Tibial nerve (tissue), 4 donors: ENCODE data around the gene OR10C1. TPM values are rescaled to one million over a fixed set of nuclear protein-coding genes. Genes with fewer than 3 reads are reported as not detected.
"Not testable (repeated sequence)": the region's sequence is repeated elsewhere in the genome, so short reads cannot be mapped to it uniquely, and the experiment has no call there.

ENCODE experiments used
- DNase-seq, 2 donors: peaks; one replicate each; pipeline ENCODE4 v3.0.0-alpha.2; 2019; ENCODE audit warnings: low spot score in 2 of 2
- H3K27ac ChIP-seq, 4 donors: fragments of 200-600 bp; sonication (generic) in 3 of 4; one replicate each; pipeline ENCODE4 v1.5.1; 2017 to 2019; ENCODE audit warnings: mild to moderate bottlenecking in 1 of 4
- H3K27me3 ChIP-seq, 2 donors: fragments of 200-600 bp; sonication (generic) in 1 of 2; one replicate each; pipeline versions ENCODE4 v1.5.1 to v1.6.0; 2017 to 2019
- H3K36me3 ChIP-seq, 3 donors: fragments of 200-600 bp; sonication (generic); one replicate each; pipeline ENCODE4 v1.5.1; 2018 to 2019
- H3K4me1 ChIP-seq, 4 donors: fragments of 200-600 bp; sonication (generic) in 3 of 4; one replicate each; pipeline ENCODE4 v1.5.1; 2017 to 2019
- H3K4me3 ChIP-seq, 4 donors: fragments of 200-600 bp; sonication (generic) in 3 of 4; one replicate each; pipeline ENCODE4 v1.5.1; 2017 to 2019; ENCODE audit warnings: mild to moderate bottlenecking in 1 of 4, moderate library complexity in 1 of 4
- H3K9me3 ChIP-seq, 4 donors: fragments of 200-600 bp; sonication (generic) in 3 of 4; one replicate each; pipeline ENCODE4 v1.5.1; 2017 to 2019
- EP300 ChIP-seq, 2 donors: sonication (generic); formaldehyde crosslinking; IDR thresholded peaks; one replicate each; pipeline ENCODE4 v1.6.1; 2017; ENCODE audit warnings: antibody characterized with exemption in 2 of 2, mild to moderate bottlenecking in 1 of 2
- POLR2A ChIP-seq, 2 donors: fragments of 450-650 bp; IDR thresholded peaks; one replicate each; pipeline ENCODE4 v1.6.1; 2017; ENCODE audit warnings: antibody characterized with exemption in 2 of 2, mild to moderate bottlenecking in 2 of 2, moderate library complexity in 2 of 2
- WGBS, 2 donors: methylation state at CpG; one replicate each; pipeline ENCODE4 v1.1.5; 2018; 5-methylcytosine and 5-hydroxymethylcytosine counted together
- total RNA-seq, 4 donors: library from RNA; depleted of rRNA; stranded (reverse); fragments of >200 nt; gene quantifications; one replicate each; pipeline ENCODE4 v1.1.0, GENCODE V29; 2016
- TF ChIP-seq, protein P1 (sequence below), 5 experiments: fragments of 200-600 bp in 3 of 5; fragments of 450-650 bp in 2 of 5; sonication (generic) in 3 of 5; IDR thresholded peaks; one replicate each; pipeline ENCODE4 v1.5.1; 2016 to 2019; ENCODE audit warnings: antibody characterized with exemption in 5 of 5, mild to moderate bottlenecking in 3 of 5, moderate library complexity in 2 of 5

The OR10C1 gene
- total RNA-seq, 4 donors from 2014 or later = not detected

- no peak for TF ChIP-seq POLR2A (IDR thresholded peaks at IDR 0.05)
- no peak for TF ChIP-seq EP300 (IDR thresholded peaks at IDR 0.05)
- TF ChIP-seq, protein P1, sequence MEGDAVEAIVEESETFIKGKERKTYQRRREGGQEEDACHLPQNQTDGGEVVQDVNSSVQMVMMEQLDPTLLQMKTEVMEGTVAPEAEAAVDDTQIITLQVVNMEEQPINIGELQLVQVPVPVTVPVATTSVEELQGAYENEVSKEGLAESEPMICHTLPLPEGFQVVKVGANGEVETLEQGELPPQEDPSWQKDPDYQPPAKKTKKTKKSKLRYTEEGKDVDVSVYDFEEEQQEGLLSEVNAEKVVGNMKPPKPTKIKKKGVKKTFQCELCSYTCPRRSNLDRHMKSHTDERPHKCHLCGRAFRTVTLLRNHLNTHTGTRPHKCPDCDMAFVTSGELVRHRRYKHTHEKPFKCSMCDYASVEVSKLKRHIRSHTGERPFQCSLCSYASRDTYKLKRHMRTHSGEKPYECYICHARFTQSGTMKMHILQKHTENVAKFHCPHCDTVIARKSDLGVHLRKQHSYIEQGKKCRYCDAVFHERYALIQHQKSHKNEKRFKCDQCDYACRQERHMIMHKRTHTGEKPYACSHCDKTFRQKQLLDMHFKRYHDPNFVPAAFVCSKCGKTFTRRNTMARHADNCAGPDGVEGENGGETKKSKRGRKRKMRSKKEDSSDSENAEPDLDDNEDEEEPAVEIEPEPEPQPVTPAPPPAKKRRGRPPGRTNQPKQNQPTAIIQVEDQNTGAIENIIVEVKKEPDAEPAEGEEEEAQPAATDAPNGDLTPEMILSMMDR (IDR thresholded peaks at IDR 0.05) = no peak
- H3K27me3 ChIP-seq = no peaks in the 10 kb centered on the region
- no peak for DNase-seq
- no peak overlapping the region for H3K4me3 ChIP-seq
- H3K9me3 ChIP-seq = no peaks in the 10 kb centered on the region
- no peak overlapping the region for H3K27ac ChIP-seq
- no peaks in the 10 kb centered on the region for H3K36me3 ChIP-seq
- no peaks in the 10 kb centered on the region for H3K4me1 ChIP-seq
- WGBS, 2 donors = 46 to 50% methylated on average over 3 of the region's 3 CpGs
These were observed 19.6 kb upstream of the OR10C1 start for GRCh38 chr6:29419516-29419915.

DNA sequence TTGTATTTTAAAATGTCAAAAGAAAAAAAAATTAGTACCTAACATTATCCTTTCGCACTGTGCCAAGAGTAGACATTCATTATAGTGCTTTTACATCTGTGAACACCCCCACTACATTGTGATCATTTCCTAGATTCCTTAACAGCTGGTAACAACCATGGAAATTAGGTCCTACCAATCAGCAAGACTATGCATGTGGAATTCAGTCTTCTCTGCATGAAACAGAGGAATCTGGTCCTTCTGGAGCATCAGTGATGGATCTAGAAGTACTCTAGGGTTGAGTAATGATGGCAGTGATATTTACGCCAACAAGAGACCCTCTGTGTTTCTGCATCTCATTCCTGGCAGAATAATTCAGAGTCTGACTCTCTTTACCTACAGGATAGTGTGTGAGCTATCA is 14.9 kb upstream of the OR10C1 start:
- WGBS, 2 donors = 86 to 98% methylated on average over 2 of the region's 2 CpGs
- Histone ChIP-seq H3K4me3 (no peak overlapping the region), H3K27ac (no peak overlapping the region), H3K4me1 (no peaks in the 10 kb centered on the region), H3K9me3 (no peaks in the 10 kb centered on the region), H3K36me3 (no peaks in the 10 kb centered on the region), H3K27me3 (no peaks in the 10 kb centered on the region)
- DNase-seq = no peak
- TF ChIP-seq, protein P1 (IDR thresholded peaks at IDR 0.05) = no peak
- TF ChIP-seq EP300 (IDR thresholded peaks at IDR 0.05) = no peak
- TF ChIP-seq POLR2A (IDR thresholded peaks at IDR 0.05) = no peak

GRCh38 chr6:29424575-29424974 is 14.5 kb upstream of the OR10C1 start:
- TF ChIP-seq, protein P1 (IDR thresholded peaks at IDR 0.05) = no peak
- TF ChIP-seq POLR2A (IDR thresholded peaks at IDR 0.05) = no peak
- TF ChIP-seq EP300 (IDR thresholded peaks at IDR 0.05) = no peak
- no peak for DNase-seq
- Histone ChIP-seq H3K27me3 (no peaks in the 10 kb centered on the region), H3K4me3 (no peak overlapping the region), H3K9me3 (no peaks in the 10 kb centered on the region), H3K36me3 (no peaks in the 10 kb centered on the region), H3K4me1 (no peaks in the 10 kb centered on the region), H3K27ac (no peak overlapping the region)
- 31 to 49% methylated on average over 2 of the region's 2 CpGs for WGBS, 2 donors

DNA sequence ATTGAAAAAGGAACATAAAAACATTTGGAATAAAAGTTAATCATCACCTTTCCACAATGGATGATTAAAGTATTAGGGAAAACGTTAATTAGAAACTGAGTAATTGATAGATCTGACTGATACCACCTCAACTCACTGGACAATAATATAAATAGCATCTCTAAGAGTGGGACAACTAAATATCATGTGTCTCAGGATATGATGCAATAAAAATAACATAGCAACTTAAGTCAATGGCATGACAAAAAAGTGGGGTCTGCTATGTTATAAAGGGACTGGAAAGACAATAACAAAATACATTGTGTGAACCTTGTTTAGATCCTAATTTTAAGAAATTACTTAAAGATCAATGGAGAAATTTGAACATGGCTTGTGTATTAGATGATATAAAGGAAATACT is 14.0 kb upstream of the OR10C1 start:
- Histone ChIP-seq H3K4me1 (no peaks in the 10 kb centered on the region), H3K27ac (no peak overlapping the region), H3K4me3 (no peak overlapping the region), H3K9me3 (no peaks in the 10 kb centered on the region), H3K27me3 (no peaks in the 10 kb centered on the region), H3K36me3 (no peaks in the 10 kb centered on the region)
- 51 to 53% methylated on average over 1 of the region's 1 CpG for WGBS, 2 donors
- TF ChIP-seq POLR2A (IDR thresholded peaks at IDR 0.05) = no peak
- no peak for TF ChIP-seq EP300 (IDR thresholded peaks at IDR 0.05)
- TF ChIP-seq, protein P1 (IDR thresholded peaks at IDR 0.05) = no peak
- no peak for DNase-seq

DNA sequence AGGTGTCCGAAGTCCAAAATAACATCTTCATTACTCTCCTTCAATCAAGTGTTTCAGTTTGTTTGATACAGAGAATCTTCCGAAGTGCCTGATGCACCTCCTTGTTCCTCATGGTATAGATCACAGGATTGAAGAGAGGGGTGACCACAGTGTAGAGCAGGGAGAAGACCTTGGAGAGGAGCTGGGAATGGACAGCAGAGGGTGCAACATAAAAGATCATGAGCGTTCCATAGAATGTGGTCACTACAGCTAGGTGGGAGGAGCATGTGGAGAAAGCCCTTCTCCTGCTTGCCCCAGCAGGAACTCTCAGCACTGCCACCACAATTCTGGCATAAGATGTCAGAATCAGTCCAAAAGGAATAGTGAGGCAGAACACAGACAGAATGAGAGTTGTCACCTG is 12.5 kb upstream of the OR10C1 start:
- no peak overlapping the region for H3K4me3 ChIP-seq
- H3K4me1 ChIP-seq = no peaks in the 10 kb centered on the region
- no peaks in the 10 kb centered on the region for H3K36me3 ChIP-seq
- H3K27me3 ChIP-seq = no peaks in the 10 kb centered on the region
- TF ChIP-seq POLR2A (IDR thresholded peaks at IDR 0.05) (no peak), EP300 (IDR thresholded peaks at IDR 0.05) (no peak)
- TF ChIP-seq, protein P1 (IDR thresholded peaks at IDR 0.05) = no peak
- no peak overlapping the region for H3K27ac ChIP-seq
- 76 to 83% methylated on average over 3 of the region's 3 CpGs for WGBS, 2 donors
- H3K9me3 ChIP-seq = no peaks in the 10 kb centered on the region
- DNase-seq = no peak

DNA sequence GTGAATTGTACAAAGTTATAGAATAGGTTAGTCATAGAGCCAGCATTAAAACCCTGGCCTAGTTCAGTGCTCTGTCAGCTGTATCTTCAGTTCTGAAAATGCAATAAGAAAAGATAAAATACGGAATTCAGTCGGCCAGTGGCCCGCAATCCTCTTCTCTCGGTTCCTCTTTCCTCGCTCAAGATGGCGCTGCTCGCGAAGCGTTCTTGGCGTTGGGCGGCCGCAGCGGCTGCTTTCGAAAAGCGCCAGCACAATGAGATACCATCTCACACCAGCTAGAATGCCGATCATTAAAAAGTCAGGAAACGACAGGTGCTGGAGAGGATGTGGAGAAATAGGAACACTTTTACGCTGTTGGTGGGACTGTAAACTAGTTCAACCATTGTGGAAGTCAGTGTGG is 2.4 kb upstream of the OR10C1 start:
- H3K27me3 ChIP-seq, H3K27ac ChIP-seq, H3K4me1 ChIP-seq, DNase-seq, H3K4me3 ChIP-seq, H3K9me3 ChIP-seq, H3K36me3 ChIP-seq: not testable (repeated sequence)
- 67 to 81% methylated on average over 18 of the region's 18 CpGs for WGBS, 2 donors
